CD4-positive, alpha-beta memory T cell (primary cell): Measurements from ENCODE around the gene IL22RA1. TPM values are rescaled to one million over a fixed set of nuclear protein-coding genes. Genes with fewer than 3 reads are reported as not detected.

ENCODE experiments used
- CTCF ChIA-PET: fragments of 350-600 bp; sonication (Branson Sonifier 250); formaldehyde crosslinking; loops from one replicate; lab custom pipeline; 2021; ENCODE audit warnings: inconsistent platforms; ENCODE audit not compliant: partially characterized antibody; lab: Charles Lee
- POLR2A ChIA-PET: fragments of 350-600 bp; sonication (Branson Sonifier 250); formaldehyde crosslinking; loops from one replicate; lab custom pipeline; 2021; ENCODE audit not compliant: partially characterized antibody; lab: Charles Lee
- DNase-seq, 5 donors: peaks; one replicate each; pipeline versions ENCODE4 v3.0.0 to v3.0.0-alpha.2; 2020 to 2022; ENCODE audit warnings: mixed read lengths in 1 of 5
- H3K27ac ChIP-seq: one replicate; pipeline ENCODE4 v1.7.0; 2013; ENCODE audit warnings: low read depth, low read length
- H3K27me3 ChIP-seq: 2 replicates; pipeline ENCODE4 v1.7.0; 2013; ENCODE audit warnings: mild to moderate bottlenecking, low read length, moderate library complexity; ENCODE audit not compliant: insufficient read depth
- H3K36me3 ChIP-seq: 2 replicates; pipeline ENCODE4 v1.7.0; 2013; ENCODE audit warnings: mild to moderate bottlenecking, low read length, moderate library complexity; ENCODE audit not compliant: insufficient read depth
- H3K4me1 ChIP-seq: 2 replicates; pipeline ENCODE4 v1.7.0; 2013; ENCODE audit warnings: mild to moderate bottlenecking, low read length, moderate library complexity; ENCODE audit not compliant: insufficient read depth
- H3K4me3 ChIP-seq, 2 donors: one replicate each; pipeline ENCODE4 v1.7.0; 2013; ENCODE audit warnings: low read length in 2 of 2, mild to moderate bottlenecking in 1 of 2
- H3K9me3 ChIP-seq, 2 donors: one replicate each; pipeline ENCODE4 v1.7.0; 2013; ENCODE audit warnings: low read length in 2 of 2, control low read depth in 1 of 2; ENCODE audit not compliant: control insufficient read depth in 1 of 2
- H3K27ac Mint-ChIP-seq, 7 donors: one replicate each; pipeline ENCODE4 v1.8.0; 2020 to 2021; ENCODE audit warnings: mixed read lengths in 7 of 7, mild to moderate bottlenecking in 6 of 7, inconsistent platforms in 3 of 7, moderate library complexity in 3 of 7
- H3K27me3 Mint-ChIP-seq, 2 donors: one replicate each; pipeline ENCODE4 v1.8.0; 2020 to 2021; ENCODE audit warnings: mixed read lengths in 2 of 2
- H3K36me3 Mint-ChIP-seq, 2 donors: one replicate each; pipeline ENCODE4 v1.8.0; 2020 to 2021; ENCODE audit warnings: mixed read lengths in 2 of 2, inconsistent platforms in 1 of 2, mild to moderate bottlenecking in 1 of 2
- H3K4me1 Mint-ChIP-seq, 4 donors: one replicate each; pipeline ENCODE4 v1.8.0; 2020 to 2021; ENCODE audit warnings: mixed read lengths in 4 of 4, mild to moderate bottlenecking in 1 of 4
- H3K4me3 Mint-ChIP-seq, 8 donors: one replicate each; pipeline ENCODE4 v1.8.0; 2020 to 2021; ENCODE audit warnings: mixed read lengths in 8 of 8, mild to moderate bottlenecking in 7 of 8, moderate library complexity in 6 of 8, inconsistent platforms in 3 of 8
- H3K9me3 Mint-ChIP-seq, 8 donors: one replicate each; pipeline ENCODE4 v1.8.0; 2020 to 2021; ENCODE audit warnings: mixed read lengths in 8 of 8, mild to moderate bottlenecking in 5 of 8, inconsistent platforms in 3 of 8, moderate library complexity in 1 of 8
- intact Hi-C: fragments of 100-400 bp; cut with micrococcal nuclease; formaldehyde crosslinking; loops from one replicate; pipeline ENCODE4 v1.15.1; 2023
- polyA plus RNA-seq, 2 donors: library from polyadenylated mRNA; unstranded; fragments of 300-500 nt; fragmentation: Illumina TruSeq; gene quantifications; one replicate each; pipeline ENCODE4 v1.2.3, GENCODE V29; 2021
- total RNA-seq, 2 experiments: library from RNA; stranded (reverse); gene quantifications; one replicate each; pipeline ENCODE4 v1.2.3, GENCODE V29; 2021

The IL22RA1 gene
- total and polyA plus RNA-seq, 4 experiments from 2014 or later: not detected

- H3K4me3 ChIP-seq: no peak overlapping the region
- H3K36me3 ChIP-seq: no peaks in the 10 kb centered on the region
- Mint-ChIP-seq H3K9me3 (no peaks in the 10 kb centered on the region), H3K27me3 (no peaks in the 10 kb centered on the region), H3K36me3 (no peaks in the 10 kb centered on the region), H3K27ac (no peak overlapping the region), H3K4me3 (no peak overlapping the region), H3K4me1 (no peaks in the 10 kb centered on the region)
- no peaks in the 10 kb centered on the region for H3K27me3 ChIP-seq
- no peak for DNase-seq
- H3K9me3 ChIP-seq: no peaks in the 10 kb centered on the region
- ChIA-PET POLR2A (no interaction called here), CTCF (no interaction called here)
- H3K4me1 ChIP-seq: no peaks in the 10 kb centered on the region
- no peak overlapping the region for H3K27ac ChIP-seq
- intact Hi-C loops: no loop called here
Measured at GRCh38 chr1:24094554-24094953, 48.4 kb downstream of the IL22RA1 start.

- no peak overlapping the region for H3K27ac Mint-ChIP-seq
- H3K27ac ChIP-seq: no peak overlapping the region
- H3K4me1 ChIP-seq: no peaks in the 10 kb centered on the region
- CTCF ChIA-PET: no interaction called here
- no peaks in the 10 kb centered on the region for H3K27me3 Mint-ChIP-seq
- no peaks in the 10 kb centered on the region for H3K27me3 ChIP-seq
- POLR2A ChIA-PET: no interaction called here
- H3K4me3 ChIP-seq: no peak overlapping the region
- no peaks in the 10 kb centered on the region for H3K9me3 Mint-ChIP-seq
- no peak overlapping the region for H3K4me3 Mint-ChIP-seq
- intact Hi-C loops: no loop called here
- H3K4me1 Mint-ChIP-seq: no peaks in the 10 kb centered on the region
- no peaks in the 10 kb centered on the region for H3K36me3 Mint-ChIP-seq
- no peaks in the 10 kb centered on the region for H3K9me3 ChIP-seq
- H3K36me3 ChIP-seq: no peaks in the 10 kb centered on the region
- no peak for DNase-seq
Measured at GRCh38 chr1:24093732-24094131, 49.2 kb downstream of the IL22RA1 start.

GRCh38 chr1:24092979-24093378 lies 50.0 kb downstream of the IL22RA1 start:
- ChIA-PET POLR2A (no interaction called here), CTCF (no interaction called here)
- no peaks in the 10 kb centered on the region for H3K27me3 Mint-ChIP-seq
- Histone ChIP-seq H3K9me3 (no peaks in the 10 kb centered on the region), H3K4me1 (no peaks in the 10 kb centered on the region), H3K4me3 (no peak overlapping the region), H3K27me3 (no peaks in the 10 kb centered on the region), H3K27ac (no peak overlapping the region), H3K36me3 (no peaks in the 10 kb centered on the region)
- intact Hi-C loops: no loop called here
- H3K9me3 Mint-ChIP-seq: no peaks in the 10 kb centered on the region
- no peak for DNase-seq
- H3K27ac Mint-ChIP-seq: no peak overlapping the region
- H3K4me3 Mint-ChIP-seq: no peak overlapping the region
- H3K4me1 Mint-ChIP-seq: no peaks in the 10 kb centered on the region
- no peaks in the 10 kb centered on the region for H3K36me3 Mint-ChIP-seq

GRCh38 chr1:24091971-24092482 lies 50.9 kb downstream of the IL22RA1 start:
- no peaks in the 10 kb centered on the region for H3K36me3 Mint-ChIP-seq
- H3K27ac Mint-ChIP-seq: no peak overlapping the region
- Histone ChIP-seq H3K36me3 (no peaks in the 10 kb centered on the region), H3K4me1 (no peaks in the 10 kb centered on the region), H3K9me3 (no peaks in the 10 kb centered on the region), H3K27ac (no peak overlapping the region), H3K4me3 (no peak overlapping the region), H3K27me3 (no peaks in the 10 kb centered on the region)
- ChIA-PET POLR2A (no interaction called here), CTCF (no interaction called here)
- intact Hi-C loops: no loop called here
- no peak for DNase-seq
- no peaks in the 10 kb centered on the region for H3K9me3 Mint-ChIP-seq
- no peaks in the 10 kb centered on the region for H3K4me1 Mint-ChIP-seq
- peaks cover under 1 to 4% of the 10 kb centered on the region in 2 donors for H3K27me3 Mint-ChIP-seq
- no peak overlapping the region for H3K4me3 Mint-ChIP-seq

GRCh38 chr1:24090736-24091135 lies 52.2 kb downstream of the IL22RA1 start:
- POLR2A ChIA-PET: no interaction called here
- no peaks in the 10 kb centered on the region for H3K9me3 Mint-ChIP-seq
- H3K4me1 Mint-ChIP-seq: no peaks in the 10 kb centered on the region
- Histone ChIP-seq H3K9me3 (no peaks in the 10 kb centered on the region), H3K36me3 (no peaks in the 10 kb centered on the region), H3K4me1 (no peaks in the 10 kb centered on the region), H3K4me3 (no peak overlapping the region), H3K27me3 (no peaks in the 10 kb centered on the region), H3K27ac (no peak overlapping the region)
- CTCF ChIA-PET: interaction anchor here (1.1 kb wide), 1 partner anchor 19 kb away, joined by 3 read pairs; no protein-coding TSS in a partner anchor
- intact Hi-C loops: no loop called here
- DNase-seq: no peak
- H3K27ac Mint-ChIP-seq: no peak overlapping the region
- H3K27me3 Mint-ChIP-seq: peaks cover 3 to 4% of the 10 kb centered on the region in 2 donors
- H3K4me3 Mint-ChIP-seq: no peak overlapping the region
- H3K36me3 Mint-ChIP-seq: no peaks in the 10 kb centered on the region

GRCh38 chr1:24089743-24090555 lies 53.0 kb downstream of the IL22RA1 start:
- Histone ChIP-seq H3K36me3 (no peaks in the 10 kb centered on the region), H3K27me3 (no peaks in the 10 kb centered on the region), H3K4me3 (no peak overlapping the region), H3K27ac (no peak overlapping the region), H3K9me3 (no peaks in the 10 kb centered on the region), H3K4me1 (no peaks in the 10 kb centered on the region)
- Mint-ChIP-seq H3K9me3 (peaks cover 0 to 3% (median 0%) of the 10 kb centered on the region in 8 donors), H3K36me3 (no peaks in the 10 kb centered on the region), H3K4me1 (no peaks in the 10 kb centered on the region), H3K4me3 (no peak overlapping the region), H3K27ac (no peak overlapping the region), H3K27me3 (peaks cover 4 to 5% of the 10 kb centered on the region in 2 donors)
- POLR2A ChIA-PET: no interaction called here
- intact Hi-C loops: no loop called here
- DNase-seq: no peak
- CTCF ChIA-PET: interaction anchor here (1.1 kb wide), 1 partner anchor 18 kb away, joined by 3 read pairs; no protein-coding TSS in a partner anchor

GRCh38 chr1:24089027-24089742 lies 53.8 kb downstream of the IL22RA1 start:
- Mint-ChIP-seq H3K27ac (no peak overlapping the region), H3K27me3 (peaks cover 4 to 7% of the 10 kb centered on the region in 2 donors), H3K4me3 (no peak overlapping the region), H3K36me3 (no peaks in the 10 kb centered on the region), H3K4me1 (no peaks in the 10 kb centered on the region), H3K9me3 (peaks cover 0 to 3% (median 0%) of the 10 kb centered on the region in 8 donors)
- H3K4me3 ChIP-seq: no peak overlapping the region
- H3K27ac ChIP-seq: no peak overlapping the region
- H3K4me1 ChIP-seq: no peaks in the 10 kb centered on the region
- ChIA-PET POLR2A (no interaction called here), CTCF (no interaction called here)
- DNase-seq: no peak
- intact Hi-C loops: no loop called here
- no peaks in the 10 kb centered on the region for H3K9me3 ChIP-seq
- no peaks in the 10 kb centered on the region for H3K27me3 ChIP-seq
- H3K36me3 ChIP-seq: no peaks in the 10 kb centered on the region
